Measurements from ENCODE around the gene BRD7. TPM values are rescaled to one million over a fixed set of nuclear protein-coding genes. Genes with fewer than 3 reads are reported as not detected.

BRD7 gene
- total and polyA plus RNA-seq, 4 donors, result 37.7 to 90.2 (median 58.8) TPM

DNA sequence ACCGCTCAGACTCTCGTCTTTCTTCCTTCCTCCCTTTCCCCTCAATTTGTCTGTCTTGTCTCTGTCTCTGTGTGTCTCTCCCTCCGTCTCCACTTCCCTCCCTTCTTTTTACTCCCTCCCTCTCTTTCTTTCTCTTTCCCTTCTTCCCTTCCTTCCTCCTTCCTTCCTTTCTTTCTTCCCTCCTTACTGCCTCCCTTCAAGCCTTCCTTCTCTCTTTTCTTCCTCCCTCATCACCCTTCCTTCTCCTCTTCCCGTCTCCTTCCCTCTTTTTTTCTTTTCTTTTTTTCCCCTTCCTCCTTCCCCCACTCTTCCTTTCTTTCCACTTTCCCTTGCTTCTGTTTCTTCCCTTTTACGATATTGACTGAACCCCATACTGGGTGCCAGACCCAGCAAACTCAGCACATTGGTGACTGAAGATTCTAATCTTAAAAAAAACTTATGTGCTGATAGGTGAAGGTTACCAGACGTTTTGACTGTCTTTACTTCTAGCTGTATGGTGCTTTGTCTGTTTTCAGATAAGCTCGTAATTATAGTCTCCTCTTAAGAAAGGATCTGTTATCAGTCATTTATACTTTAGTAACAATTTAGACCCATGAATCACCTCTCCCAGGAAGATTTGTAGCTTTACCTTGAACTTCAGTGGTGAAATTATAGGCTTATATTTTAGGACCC, 481 bp upstream of the BRD7 start:
- Histone ChIP-seq H3K4me1 (ENCODE audit: control insufficient read depth in 1 of 2, insufficient read depth in 2 of 2, low read length in 2 of 2) (peaks cover 0 to 2% of the 10 kb centered on the region in 2 donors), H3K27me3 (ENCODE audit: control insufficient read depth in 1 of 2, insufficient read depth in 2 of 2, low read length in 1 of 2) (no peaks in the 10 kb centered on the region), H3K9me3 (ENCODE audit: control insufficient read depth, low read length) (no peaks in the 10 kb centered on the region), H3K4me3 (ENCODE audit: low read length in 2 of 2) (peak overlapping the region; percentile 99 to 100), H3K36me3 (ENCODE audit: control insufficient read depth in 1 of 2, insufficient read depth in 2 of 2, low read length in 1 of 2) (no peaks in the 10 kb centered on the region), H3K27ac (ENCODE audit: low read depth in 1 of 2, low read length in 2 of 2) (peak overlapping the region in 1 of 2 donors; percentile 75)
- DNase-seq (no peak), ATAC-seq (ENCODE audit: low FRiP score) (no peak)
- intact Hi-C loops (cut with DNase I), result loop anchor here (5.0 to 10.0 kb wide), 7 partner anchors 42 to 344 kb away; partner anchors contain the start of genes CNEP1R1 (in 2 of the 2) and TENT4B (in 2 of the 2)
- WGBS, 2 donors, result 20 to 28% methylated on average over 5 to 7 of the region's 7 CpGs

DNA sequence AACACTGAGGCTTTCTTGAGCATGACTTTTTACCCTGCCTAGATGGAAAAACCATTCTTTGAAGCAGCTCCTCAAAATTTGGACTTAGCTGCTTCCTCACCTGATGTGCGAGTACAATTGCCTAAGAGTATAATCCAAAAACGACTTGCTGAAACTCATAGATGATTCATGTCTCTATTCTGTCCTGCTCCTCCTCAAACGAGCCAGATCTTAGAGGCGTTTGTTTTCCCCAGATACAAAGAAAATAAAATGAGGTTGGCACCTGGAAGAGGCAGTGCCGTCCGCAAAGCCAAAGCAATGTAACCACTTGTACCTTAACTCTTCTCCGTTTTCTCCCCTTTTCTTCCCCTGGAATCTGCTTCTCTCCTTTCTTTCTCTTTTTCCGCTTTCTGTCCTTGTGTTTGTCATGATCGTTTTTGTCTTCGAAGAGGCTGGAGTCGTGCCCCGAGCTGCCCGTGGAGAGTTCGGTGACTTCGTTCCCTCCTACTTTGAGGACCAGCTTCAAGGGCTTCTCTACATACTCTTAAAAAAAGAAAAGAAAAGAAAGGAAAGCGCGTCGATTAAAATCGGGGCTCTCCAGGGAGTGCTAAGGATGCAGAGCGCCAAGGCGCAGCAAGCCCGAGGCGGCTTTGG, 895 bp downstream of the BRD7 start:
- ATAC-seq (ENCODE audit: low FRiP score), result no peak
- no peaks in the 10 kb centered on the region for H3K36me3 ChIP-seq (ENCODE audit: control insufficient read depth in 1 of 2, insufficient read depth in 2 of 2, low read length in 1 of 2)
- intact Hi-C loops (cut with DNase I), result loop anchor here (5.0 to 10.0 kb wide), 7 partner anchors 41 to 343 kb away; partner anchors contain the start of genes CNEP1R1 (in 2 of the 2) and TENT4B (in 2 of the 2)

DNA sequence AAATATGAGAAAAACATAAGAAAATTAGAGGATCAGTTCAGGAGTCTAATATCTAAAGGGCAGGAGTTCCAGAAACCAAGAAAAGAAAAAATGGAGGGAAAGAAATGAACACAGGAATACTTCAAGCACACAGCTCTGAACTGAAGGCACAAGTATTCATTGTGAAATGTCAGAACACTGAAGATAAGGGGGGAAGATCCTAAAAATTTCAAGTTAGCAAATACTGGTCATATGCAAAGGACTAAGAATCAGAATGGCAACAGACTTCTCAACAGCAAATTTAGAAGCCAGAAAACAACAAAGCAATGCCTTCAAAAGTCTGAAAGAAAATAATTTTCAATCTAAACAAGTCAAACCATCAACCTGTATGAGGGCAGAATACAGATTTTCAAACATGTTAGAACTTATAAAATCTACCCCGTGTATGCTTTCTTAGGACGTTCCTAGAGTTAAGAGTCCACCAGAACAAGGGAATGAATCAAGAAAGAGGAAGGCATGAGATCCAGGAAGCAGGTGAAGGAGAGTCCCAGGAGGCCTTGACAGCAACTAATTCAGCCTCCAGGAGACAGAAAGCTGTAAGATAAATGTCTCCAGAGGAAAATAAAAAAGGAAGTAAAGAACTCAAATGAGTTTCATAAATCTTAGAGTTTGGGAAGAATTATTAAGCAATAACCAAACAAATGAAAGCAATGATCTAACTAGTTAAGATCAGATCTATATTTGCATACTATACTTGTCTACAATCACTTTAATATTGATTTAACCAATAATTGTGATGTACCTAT, 2.8 kb downstream of the BRD7 start:
- 48 to 50% methylated on average over 2 of the region's 2 CpGs for WGBS, 2 donors
- Histone ChIP-seq H3K36me3 (ENCODE audit: control insufficient read depth in 1 of 2, insufficient read depth in 2 of 2, low read length in 1 of 2) (no peaks in the 10 kb centered on the region), H3K27me3 (ENCODE audit: control insufficient read depth in 1 of 2, insufficient read depth in 2 of 2, low read length in 1 of 2) (no peaks in the 10 kb centered on the region), H3K4me3 (ENCODE audit: low read length in 2 of 2) (peak overlapping the region in 1 of 2 donors; percentile 18), H3K9me3 (ENCODE audit: control insufficient read depth, low read length) (no peaks in the 10 kb centered on the region), H3K27ac (ENCODE audit: low read depth in 1 of 2, low read length in 2 of 2) (no peak overlapping the region), H3K4me1 (ENCODE audit: control insufficient read depth in 1 of 2, insufficient read depth in 2 of 2, low read length in 2 of 2) (peaks cover 4 to 6% of the 10 kb centered on the region in 2 donors)
- ATAC-seq (ENCODE audit: low FRiP score), result no peak
- DNase-seq, result no peak
- intact Hi-C loops (cut with DNase I), result loop anchor here (5.0 to 10.0 kb wide), 7 partner anchors 39 to 341 kb away; partner anchors contain the start of genes CNEP1R1 (in 2 of the 2) and TENT4B (in 2 of the 2)

More for the DNA sequence above, 895 bp downstream of the BRD7 start:
- no peak for DNase-seq
- Histone ChIP-seq H3K27me3 (ENCODE audit: control insufficient read depth in 1 of 2, insufficient read depth in 2 of 2, low read length in 1 of 2) (no peaks in the 10 kb centered on the region), H3K4me3 (ENCODE audit: low read length in 2 of 2) (peak overlapping the region; percentile 99 to 100), H3K27ac (ENCODE audit: low read depth in 1 of 2, low read length in 2 of 2) (peak overlapping the region in 1 of 2 donors; percentile 4), H3K4me1 (ENCODE audit: control insufficient read depth in 1 of 2, insufficient read depth in 2 of 2, low read length in 2 of 2) (peaks cover 0 to 2% of the 10 kb centered on the region in 2 donors), H3K9me3 (ENCODE audit: control insufficient read depth, low read length) (no peaks in the 10 kb centered on the region)
- WGBS, 2 donors, result 3% methylated on average over 19 to 23 of the region's 23 CpGs

DNA sequence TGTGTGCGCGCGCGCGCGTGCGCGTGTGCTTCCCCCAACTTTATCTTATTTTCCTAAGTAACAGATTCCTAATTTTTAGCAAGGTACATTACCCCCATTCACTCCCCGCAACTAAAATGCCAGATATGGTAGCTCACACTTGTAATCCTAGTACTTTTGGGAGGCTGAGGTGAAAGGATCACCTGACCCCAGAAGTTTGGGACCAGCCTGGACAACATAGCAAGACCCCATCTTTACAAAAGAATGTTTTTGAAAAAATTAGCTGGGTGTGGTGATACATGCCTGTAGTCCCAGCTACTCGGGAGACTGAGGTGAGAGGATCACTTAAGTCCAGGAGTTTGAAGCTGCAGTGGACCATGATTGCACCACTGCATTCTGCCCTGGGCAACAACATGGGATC, 5.1 kb downstream of the BRD7 start:
- Histone ChIP-seq H3K27ac (ENCODE audit: low read depth in 1 of 2, low read length in 2 of 2) (no peak overlapping the region), H3K9me3 (ENCODE audit: control insufficient read depth, low read length) (no peaks in the 10 kb centered on the region), H3K27me3 (ENCODE audit: control insufficient read depth in 1 of 2, insufficient read depth in 2 of 2, low read length in 1 of 2) (no peaks in the 10 kb centered on the region), H3K4me1 (ENCODE audit: control insufficient read depth in 1 of 2, insufficient read depth in 2 of 2, low read length in 2 of 2) (peaks cover 7 to 9% of the 10 kb centered on the region in 2 donors), H3K4me3 (ENCODE audit: low read length in 2 of 2) (no peak overlapping the region), H3K36me3 (ENCODE audit: control insufficient read depth in 1 of 2, insufficient read depth in 2 of 2, low read length in 1 of 2) (no peaks in the 10 kb centered on the region)
- no peak for ATAC-seq (ENCODE audit: low FRiP score)
- no peak for DNase-seq
- intact Hi-C loops (cut with DNase I), result loop anchor here (5.0 to 10.0 kb wide), 5 partner anchors 36 to 339 kb away; partner anchors contain the start of genes TENT4B (in 2 of the 2) and CNEP1R1 (in 1 of the 2)
- 57 to 81% methylated on average over 8 to 10 of the region's 10 CpGs for WGBS, 2 donors

DNA sequence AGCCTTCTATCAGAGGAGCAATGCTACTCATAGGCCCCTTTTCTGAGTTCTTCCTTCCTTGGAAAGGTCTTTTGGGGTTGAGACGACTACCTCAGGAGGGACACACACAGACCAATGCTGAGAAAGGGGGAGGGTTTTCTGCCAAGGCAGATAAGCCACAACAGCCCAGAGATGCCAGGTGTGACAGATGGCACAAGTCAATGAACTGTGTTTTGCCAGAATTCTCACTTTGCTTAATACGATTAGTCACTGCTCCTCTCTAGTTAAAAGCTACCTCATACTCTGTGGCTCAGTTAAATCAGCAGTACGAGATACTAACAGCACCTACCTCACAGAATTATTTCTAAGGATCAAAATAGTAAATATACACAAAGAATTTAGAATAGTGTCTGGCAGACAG, 8.0 kb downstream of the BRD7 start:
- peaks cover 5 to 9% of the 10 kb centered on the region in 2 donors for H3K4me1 ChIP-seq (ENCODE audit: control insufficient read depth in 1 of 2, insufficient read depth in 2 of 2, low read length in 2 of 2)
- ATAC-seq (ENCODE audit: low FRiP score) (no peak), DNase-seq (no peak)
- H3K27ac ChIP-seq (ENCODE audit: low read depth in 1 of 2, low read length in 2 of 2), result peak overlapping the region; percentile 93 to 99
- H3K27me3 ChIP-seq (ENCODE audit: control insufficient read depth in 1 of 2, insufficient read depth in 2 of 2, low read length in 1 of 2), result no peaks in the 10 kb centered on the region
- H3K4me3 ChIP-seq (ENCODE audit: low read length in 2 of 2), result no peak overlapping the region
- 25 to 26% methylated on average over 3 of the region's 3 CpGs for WGBS, 2 donors
- intact Hi-C loops (cut with DNase I), result loop anchor here (5.0 to 10.0 kb wide), 5 partner anchors 33 to 336 kb away; partner anchors contain the start of genes TENT4B (in 2 of the 2) and CNEP1R1 (in 1 of the 2)
- no peaks in the 10 kb centered on the region for H3K9me3 ChIP-seq (ENCODE audit: control insufficient read depth, low read length)
- H3K36me3 ChIP-seq (ENCODE audit: control insufficient read depth in 1 of 2, insufficient read depth in 2 of 2, low read length in 1 of 2), result peaks cover 2 to 7% of the 10 kb centered on the region in 2 donors

DNA sequence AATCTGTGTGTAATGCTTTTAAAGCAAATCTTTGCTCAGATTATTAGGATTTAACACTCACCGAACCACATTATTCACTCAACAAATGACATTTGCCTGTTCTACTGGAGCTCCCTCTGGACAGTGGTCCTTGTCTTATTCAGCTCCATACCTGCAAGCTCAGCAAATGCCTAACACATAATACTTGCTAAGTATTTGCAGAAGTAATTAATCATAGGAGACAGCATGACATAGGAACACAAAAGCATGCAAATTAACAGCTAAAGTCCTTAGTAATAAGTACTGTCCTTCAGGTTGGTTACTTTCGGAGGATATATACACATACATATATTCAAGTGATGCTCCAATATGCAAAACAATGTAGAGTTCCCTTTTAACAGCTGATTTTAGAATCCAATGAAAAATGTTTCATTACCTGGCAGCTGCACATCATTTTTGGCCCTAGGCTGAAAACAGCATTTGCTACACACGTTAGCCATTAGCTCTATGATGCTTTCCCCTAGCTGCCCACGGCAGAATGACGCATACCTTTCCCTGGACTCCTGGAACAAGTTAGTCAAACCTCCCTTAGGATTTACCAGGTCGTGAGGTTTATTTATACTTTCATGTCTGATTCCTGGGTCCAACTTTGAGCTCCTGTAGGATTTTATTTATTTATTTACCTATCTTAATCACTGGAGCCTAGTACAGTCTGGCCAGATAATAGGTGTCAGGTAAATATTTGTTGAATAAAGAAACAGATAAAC, 8.6 kb downstream of the BRD7 start:
- peaks cover 2 to 7% of the 10 kb centered on the region in 2 donors for H3K36me3 ChIP-seq (ENCODE audit: control insufficient read depth in 1 of 2, insufficient read depth in 2 of 2, low read length in 1 of 2)
- ATAC-seq (ENCODE audit: low FRiP score) (peak; percentile 57), DNase-seq (peak; percentile 72 to 86)
- no peaks in the 10 kb centered on the region for H3K27me3 ChIP-seq (ENCODE audit: control insufficient read depth in 1 of 2, insufficient read depth in 2 of 2, low read length in 1 of 2)
- no peaks in the 10 kb centered on the region for H3K9me3 ChIP-seq (ENCODE audit: control insufficient read depth, low read length)
- H3K4me3 ChIP-seq (ENCODE audit: low read length in 2 of 2), result no peak overlapping the region
- 32 to 36% methylated on average over 6 of the region's 6 CpGs for WGBS, 2 donors
- intact Hi-C loops (cut with DNase I), result loop anchor here (5.0 to 10.0 kb wide), 5 partner anchors 33 to 335 kb away; partner anchors contain the start of genes TENT4B (in 2 of the 2) and CNEP1R1 (in 1 of the 2)
- peak overlapping the region; percentile 93 to 99 for H3K27ac ChIP-seq (ENCODE audit: low read depth in 1 of 2, low read length in 2 of 2)
- peaks cover 5 to 9% of the 10 kb centered on the region in 2 donors for H3K4me1 ChIP-seq (ENCODE audit: control insufficient read depth in 1 of 2, insufficient read depth in 2 of 2, low read length in 2 of 2)

DNA sequence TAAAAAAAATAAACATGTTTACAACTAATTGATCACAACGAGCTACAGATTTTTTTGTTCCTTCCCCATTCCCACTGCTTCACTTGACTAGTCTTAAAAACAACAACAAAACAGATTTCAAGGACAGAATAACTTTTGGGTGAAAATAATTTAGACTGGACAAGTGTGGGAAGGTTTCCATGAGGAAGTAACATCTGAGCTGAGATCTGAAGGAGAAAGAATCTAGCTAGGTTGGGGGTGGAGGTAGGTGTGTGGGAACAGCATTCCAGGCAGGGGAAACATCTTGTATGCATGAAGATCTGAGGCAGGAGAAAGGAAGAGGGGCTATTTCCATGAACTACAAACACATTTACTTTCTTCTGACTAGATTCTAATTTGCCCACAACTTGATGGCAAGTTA, 9.2 kb downstream of the BRD7 start:
- H3K27me3 ChIP-seq (ENCODE audit: control insufficient read depth in 1 of 2, insufficient read depth in 2 of 2, low read length in 1 of 2), result no peaks in the 10 kb centered on the region
- 50 to 51% methylated on average over 1 of the region's 1 CpG for WGBS, 2 donors

More for the DNA sequence above, 9.2 kb downstream of the BRD7 start:
- peak overlapping the region; percentile 54 to 77 for H3K27ac ChIP-seq (ENCODE audit: low read depth in 1 of 2, low read length in 2 of 2)
- ATAC-seq (ENCODE audit: low FRiP score), result no peak
- H3K4me3 ChIP-seq (ENCODE audit: low read length in 2 of 2), result no peak overlapping the region
- H3K9me3 ChIP-seq (ENCODE audit: control insufficient read depth, low read length), result no peaks in the 10 kb centered on the region
- peaks cover 5 to 9% of the 10 kb centered on the region in 2 donors for H3K4me1 ChIP-seq (ENCODE audit: control insufficient read depth in 1 of 2, insufficient read depth in 2 of 2, low read length in 2 of 2)
- intact Hi-C loops (cut with DNase I), result loop anchor here (5.0 to 10.0 kb wide), 5 partner anchors 32 to 335 kb away; partner anchors contain the start of genes TENT4B (in 2 of the 2) and CNEP1R1 (in 1 of the 2)
- no peak for DNase-seq
- peaks cover 2 to 7% of the 10 kb centered on the region in 2 donors for H3K36me3 ChIP-seq (ENCODE audit: control insufficient read depth in 1 of 2, insufficient read depth in 2 of 2, low read length in 1 of 2)
